ENCODE results near the gene WDR20. TPM values are rescaled to one million over a fixed set of nuclear protein-coding genes. Genes with fewer than 3 reads are reported as not detected.

Gene WDR20
- total and polyA plus RNA-seq, 10 of the 15 experiments (the other 5 are each of a cell fraction or from before 2014, with no cell fraction given): 9.1 to 25.9 (median 18.4) TPM

- 94% methylated on average over 7 of the region's 7 CpGs for WGBS (ENCODE audit: insufficient coverage, insufficient replicate concordance, low lambda C conversion rate, missing lambda C conversion rate)
- Histone ChIP-seq H4K20me1 (ENCODE audit: control insufficient read depth, insufficient read depth) (no peaks in the 10 kb centered on the region), H3K4me2 (ENCODE audit: control insufficient read depth, insufficient read depth) (no peak overlapping the region), H3K9me3 (replicated peaks; ENCODE audit: control insufficient read depth, insufficient read depth, low read length) (no peaks in the 10 kb centered on the region), H3K9ac (ENCODE audit: control insufficient read depth, insufficient read depth, low read length) (no peak overlapping the region), H2AFZ (ENCODE audit: control insufficient read depth, low read depth, low read length) (no peak overlapping the region), H3K27ac (ENCODE audit: control insufficient read depth, insufficient read depth) (no peak overlapping the region), H3K27me3 (replicated peaks in 1 of 2; ENCODE audit: control insufficient read depth in 2 of 2, insufficient read depth in 2 of 2, low read length in 1 of 2) (no peaks in the 10 kb centered on the region), H3K79me2 (ENCODE audit: control insufficient read depth, insufficient read depth, low read length) (no peaks in the 10 kb centered on the region), H3K4me3 (no peak overlapping the region), H3K4me1 (ENCODE audit: control insufficient read depth, insufficient read depth, low read length) (no peaks in the 10 kb centered on the region), H3K36me3 (ENCODE audit: control insufficient read depth in 2 of 2, insufficient read depth in 2 of 2, low read length in 1 of 2) (no peaks in the 10 kb centered on the region; a peak in 2 of 4 replicates)
- FAIRE-seq (no peak), ATAC-seq (no peak), DNase-seq (ENCODE audit: low read depth, low spot score) (no peak)
- ChIA-PET CTCF (no interaction called here), RAD21 (ENCODE audit: unreplicated experiment) (no interaction called here), SMC1A (ENCODE audit: uncharacterized antibody, unreplicated experiment) (no interaction called here), POLR2A (no interaction called here)
- TF ChIP-seq ZNF217 (IDR thresholded peaks at IDR 0.05) (no peak), GABPA (IDR thresholded peaks at IDR 0.05; ENCODE audit: low read depth) (no peak), TCF7 (IDR thresholded peaks at IDR 0.05; ENCODE audit: borderline replicate concordance) (no peak), ATF3 (IDR thresholded peaks at IDR 0.05; ENCODE audit: borderline replicate concordance, extremely low read depth, low read depth, low read length) (no peak), JUNB (IDR thresholded peaks at IDR 0.05) (no peak), CBFB (IDR thresholded peaks at IDR 0.05; ENCODE audit: low read depth) (no peak), SP1 (IDR thresholded peaks at IDR 0.05; ENCODE audit: low read depth, low read length) (no peak), RAD21 (IDR thresholded peaks at IDR 0.05; ENCODE audit: insufficient read depth, low read depth, low read length) (no peak), SPI1 (IDR thresholded peaks at IDR 0.05; ENCODE audit: borderline replicate concordance, insufficient read depth, low read depth, low read length) (no peak), NKRF (conservative IDR thresholded peaks at IDR 0.05) (no peak), EGR1 (IDR thresholded peaks at IDR 0.05; ENCODE audit: borderline replicate concordance in 1 of 2, low read depth in 2 of 2, low read length in 2 of 2) (no peak), RFX5 (IDR thresholded peaks at IDR 0.05; ENCODE audit: low read depth, low read length) (no peak), LARP7 (IDR thresholded peaks at IDR 0.05) (no peak), BMI1 (IDR thresholded peaks at IDR 0.05; ENCODE audit: borderline replicate concordance) (no peak)
- TF ChIP-seq, protein P1, sequence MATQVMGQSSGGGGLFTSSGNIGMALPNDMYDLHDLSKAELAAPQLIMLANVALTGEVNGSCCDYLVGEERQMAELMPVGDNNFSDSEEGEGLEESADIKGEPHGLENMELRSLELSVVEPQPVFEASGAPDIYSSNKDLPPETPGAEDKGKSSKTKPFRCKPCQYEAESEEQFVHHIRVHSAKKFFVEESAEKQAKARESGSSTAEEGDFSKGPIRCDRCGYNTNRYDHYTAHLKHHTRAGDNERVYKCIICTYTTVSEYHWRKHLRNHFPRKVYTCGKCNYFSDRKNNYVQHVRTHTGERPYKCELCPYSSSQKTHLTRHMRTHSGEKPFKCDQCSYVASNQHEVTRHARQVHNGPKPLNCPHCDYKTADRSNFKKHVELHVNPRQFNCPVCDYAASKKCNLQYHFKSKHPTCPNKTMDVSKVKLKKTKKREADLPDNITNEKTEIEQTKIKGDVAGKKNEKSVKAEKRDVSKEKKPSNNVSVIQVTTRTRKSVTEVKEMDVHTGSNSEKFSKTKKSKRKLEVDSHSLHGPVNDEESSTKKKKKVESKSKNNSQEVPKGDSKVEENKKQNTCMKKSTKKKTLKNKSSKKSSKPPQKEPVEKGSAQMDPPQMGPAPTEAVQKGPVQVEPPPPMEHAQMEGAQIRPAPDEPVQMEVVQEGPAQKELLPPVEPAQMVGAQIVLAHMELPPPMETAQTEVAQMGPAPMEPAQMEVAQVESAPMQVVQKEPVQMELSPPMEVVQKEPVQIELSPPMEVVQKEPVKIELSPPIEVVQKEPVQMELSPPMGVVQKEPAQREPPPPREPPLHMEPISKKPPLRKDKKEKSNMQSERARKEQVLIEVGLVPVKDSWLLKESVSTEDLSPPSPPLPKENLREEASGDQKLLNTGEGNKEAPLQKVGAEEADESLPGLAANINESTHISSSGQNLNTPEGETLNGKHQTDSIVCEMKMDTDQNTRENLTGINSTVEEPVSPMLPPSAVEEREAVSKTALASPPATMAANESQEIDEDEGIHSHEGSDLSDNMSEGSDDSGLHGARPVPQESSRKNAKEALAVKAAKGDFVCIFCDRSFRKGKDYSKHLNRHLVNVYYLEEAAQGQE (IDR thresholded peaks at IDR 0.05; ENCODE audit: low read depth, low read length): no peak
- TF ChIP-seq, protein P2, sequence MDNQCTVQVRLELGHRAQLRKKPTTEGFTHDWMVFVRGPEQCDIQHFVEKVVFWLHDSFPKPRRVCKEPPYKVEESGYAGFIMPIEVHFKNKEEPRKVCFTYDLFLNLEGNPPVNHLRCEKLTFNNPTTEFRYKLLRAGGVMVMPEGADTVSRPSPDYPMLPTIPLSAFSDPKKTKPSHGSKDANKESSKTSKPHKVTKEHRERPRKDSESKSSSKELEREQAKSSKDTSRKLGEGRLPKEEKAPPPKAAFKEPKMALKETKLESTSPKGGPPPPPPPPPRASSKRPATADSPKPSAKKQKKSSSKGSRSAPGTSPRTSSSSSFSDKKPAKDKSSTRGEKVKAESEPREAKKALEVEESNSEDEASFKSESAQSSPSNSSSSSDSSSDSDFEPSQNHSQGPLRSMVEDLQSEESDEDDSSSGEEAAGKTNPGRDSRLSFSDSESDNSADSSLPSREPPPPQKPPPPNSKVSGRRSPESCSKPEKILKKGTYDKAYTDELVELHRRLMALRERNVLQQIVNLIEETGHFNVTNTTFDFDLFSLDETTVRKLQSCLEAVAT (IDR thresholded peaks at IDR 0.05): no peak
- no TSS peak for BruUV-seq (replicated peaks)
- in situ Hi-C loops (cut with MboI) (no loop called here), intact Hi-C loops (cut with micrococcal nuclease; ENCODE audit: unreplicated experiment) (no loop called here)
Measured at GRCh38 chr14:102225386-102225785, 85.7 kb downstream of the WDR20 start.

Data from GM12878 (cell line).